ENCODE measurements around the gene NAIF1.

DNA sequence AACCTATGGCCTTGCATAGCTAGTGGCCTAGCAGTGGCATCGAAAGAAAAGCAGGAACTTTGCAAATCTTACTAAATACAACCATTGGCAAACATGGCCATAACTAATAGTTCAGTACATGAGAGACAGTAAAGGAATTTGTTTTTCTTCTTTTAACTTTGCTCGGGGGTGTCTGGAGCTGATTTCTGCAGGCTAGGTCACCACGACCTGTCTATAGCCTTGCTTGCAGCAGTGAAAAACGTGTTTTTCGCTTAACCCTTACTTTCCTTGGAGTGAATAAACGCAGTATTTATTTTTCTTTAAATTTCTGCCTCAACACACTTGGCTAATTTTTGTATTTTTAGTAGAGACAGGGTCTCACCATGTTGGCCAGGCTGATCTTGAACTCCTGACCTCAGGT, 19.9 kb downstream of the NAIF1 start:
- TF ChIP-seq, protein P1, sequence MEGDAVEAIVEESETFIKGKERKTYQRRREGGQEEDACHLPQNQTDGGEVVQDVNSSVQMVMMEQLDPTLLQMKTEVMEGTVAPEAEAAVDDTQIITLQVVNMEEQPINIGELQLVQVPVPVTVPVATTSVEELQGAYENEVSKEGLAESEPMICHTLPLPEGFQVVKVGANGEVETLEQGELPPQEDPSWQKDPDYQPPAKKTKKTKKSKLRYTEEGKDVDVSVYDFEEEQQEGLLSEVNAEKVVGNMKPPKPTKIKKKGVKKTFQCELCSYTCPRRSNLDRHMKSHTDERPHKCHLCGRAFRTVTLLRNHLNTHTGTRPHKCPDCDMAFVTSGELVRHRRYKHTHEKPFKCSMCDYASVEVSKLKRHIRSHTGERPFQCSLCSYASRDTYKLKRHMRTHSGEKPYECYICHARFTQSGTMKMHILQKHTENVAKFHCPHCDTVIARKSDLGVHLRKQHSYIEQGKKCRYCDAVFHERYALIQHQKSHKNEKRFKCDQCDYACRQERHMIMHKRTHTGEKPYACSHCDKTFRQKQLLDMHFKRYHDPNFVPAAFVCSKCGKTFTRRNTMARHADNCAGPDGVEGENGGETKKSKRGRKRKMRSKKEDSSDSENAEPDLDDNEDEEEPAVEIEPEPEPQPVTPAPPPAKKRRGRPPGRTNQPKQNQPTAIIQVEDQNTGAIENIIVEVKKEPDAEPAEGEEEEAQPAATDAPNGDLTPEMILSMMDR (IDR thresholded peaks at IDR 0.05 in 8 of 11, conservative IDR thresholded peaks at IDR 0.05 in 3 of 11) = no peak
- no peak for TF ChIP-seq POLR2AphosphoS5 (IDR thresholded peaks at IDR 0.05)

All from spleen (tissue), 7 donors.